Measurements from ENCODE around the gene RNF114. TPM values are rescaled to one million over a fixed set of nuclear protein-coding genes. Genes with fewer than 3 reads are reported as not detected.
A peak's percentile ranks its signal among the peaks of the same experiment; 100 is the strongest.
"Not testable (repeated sequence)": the region's sequence is repeated elsewhere in the genome, so short reads cannot be mapped to it uniquely, and the experiment has no call there.

RNF114 gene
- total RNA-seq, 1 experiment from 2014 or later = 88.1 TPM

- CTCF ChIA-PET = interaction anchor here (0.6 to 1.8 kb wide), 6 partner anchors 10 to 158 kb away, joined by 3 to 7 read pairs (median 3); no protein-coding TSS in a partner anchor
- 0 out of 2 replicates have a peak, but pooled peaks have one; percentile 17 for TF ChIP-seq FOXP1 (CRISPR knock-in tag; IDR thresholded peaks at IDR 0.05; ENCODE audit: borderline replicate concordance)
- ATAC-seq; H3K4me1 Mint-ChIP-seq; H3K27me3 Mint-ChIP-seq (ENCODE audit: low read depth); H3K9me3 Mint-ChIP-seq; H3K27ac Mint-ChIP-seq; POLR2A ChIA-PET; H3K4me3 Mint-ChIP-seq: not testable (repeated sequence)
- peaks cover 48% of the 10 kb centered on the region for H3K36me3 Mint-ChIP-seq
- peak; percentile 18 for DNase-seq (ENCODE audit: low spot score)
Measured at GRCh38 chr20:49957089-49957938, 21.1 kb downstream of the RNF114 start.

- TF ChIP-seq PRDM15 (CRISPR knock-in tag; IDR thresholded peaks at IDR 0.05) = no peak
- TF ChIP-seq ETV6 (CRISPR knock-in tag; IDR thresholded peaks at IDR 0.05) = no peak
- TF ChIP-seq ZNF512 (CRISPR knock-in tag; IDR thresholded peaks at IDR 0.05; ENCODE audit: borderline replicate concordance) = no peak
- peaks cover 29% of the 10 kb centered on the region for H3K36me3 Mint-ChIP-seq
- CTCF ChIA-PET = no interaction called here
- POLR2A ChIA-PET = no interaction called here
- peaks cover 6% of the 10 kb centered on the region; the same call in 1 of the 2 replicates for H3K4me1 Mint-ChIP-seq
- peaks cover 5% of the 10 kb centered on the region for H3K9me3 Mint-ChIP-seq
- no peaks in the 10 kb centered on the region for H3K27me3 Mint-ChIP-seq (ENCODE audit: low read depth)
- DNase-seq (ENCODE audit: low spot score) = no peak
- no peak overlapping the region for H3K4me3 Mint-ChIP-seq
- ATAC-seq = no peak
- H3K27ac Mint-ChIP-seq = no peak overlapping the region
Measured at GRCh38 chr20:49961413-49961812, 25.2 kb downstream of the RNF114 start.

- Mint-ChIP-seq H3K36me3 (peaks cover 5% of the 10 kb centered on the region), H3K27me3 (ENCODE audit: low read depth) (no peaks in the 10 kb centered on the region), H3K4me3 (no peak overlapping the region), H3K4me1 (peaks cover 8% of the 10 kb centered on the region), H3K27ac (no peak overlapping the region), H3K9me3 (peaks cover 5% of the 10 kb centered on the region)
- TF ChIP-seq TEAD1 (CRISPR knock-in tag; IDR thresholded peaks at IDR 0.05) (no peak), ZNF423 (CRISPR knock-in tag; IDR thresholded peaks at IDR 0.05) (peak; percentile 27; the same call in 1 of the 2 replicates), CTCF (IDR thresholded peaks at IDR 0.05) (peak; percentile 62), HMGXB4 (CRISPR knock-in tag; IDR thresholded peaks at IDR 0.05) (0 out of 2 replicates have a peak, but pooled peaks have one; percentile 33)
- ChIA-PET CTCF (interaction anchor here (0.5 to 4.6 kb wide), 22 partner anchors 12 to 622 kb away, joined by 3 to 45 read pairs (median 3); partner anchors contain the start of gene RNF114), POLR2A (no interaction called here)
- ATAC-seq = peak; percentile 98
- DNase-seq (ENCODE audit: low spot score) = peak; percentile 81
Measured at GRCh38 chr20:49964964-49965780, 29.0 kb downstream of the RNF114 start.
